HepG2 (cell line): ENCODE results near the gene SKIDA1. TPM values are rescaled to one million over a fixed set of nuclear protein-coding genes. Genes with fewer than 3 reads are reported as not detected.

Experiments used
- GATAD2A ChIP-seq: IDR thresholded peaks from 2 replicates; pipeline ENCODE4 v1.6.1; 2016
- HBP1 ChIP-seq: IDR thresholded peaks from 2 replicates; pipeline ENCODE4 v1.6.1; 2016; ENCODE audit warnings: low read depth, control low read depth
- HNF1B ChIP-seq: sonication (generic); formaldehyde crosslinking; IDR thresholded peaks from 2 replicates; pipeline ENCODE4 v1.5.1; 2020; ENCODE audit warnings: mild to moderate bottlenecking, moderate library complexity, missing genetic modification reagents
- ZNF207 ChIP-seq: fragments of 450-650 bp; IDR thresholded peaks from 2 replicates; pipeline ENCODE4 v1.6.1; 2016; ENCODE audit warnings: antibody characterized with exemption, borderline replicate concordance
- ZNF280B ChIP-seq: sonication (generic); formaldehyde crosslinking; IDR thresholded peaks from 2 replicates; pipeline ENCODE4 v1.5.0; 2020; ENCODE audit warnings: missing genetic modification reagents, mild to moderate bottlenecking, borderline replicate concordance
- ZNF362 ChIP-seq: sonication (generic); formaldehyde crosslinking; IDR thresholded peaks from 2 replicates; pipeline ENCODE4 v1.4.0; 2020; ENCODE audit warnings: missing genetic modification reagents, mild to moderate bottlenecking, borderline replicate concordance
- ZNF598 ChIP-seq: sonication (generic); formaldehyde crosslinking; IDR thresholded peaks from 2 replicates; pipeline ENCODE4 v1.5.1; 2020; ENCODE audit warnings: mild to moderate bottlenecking, missing genetic modification reagents, borderline replicate concordance
- ZNF646 ChIP-seq: sonication (generic); formaldehyde crosslinking; IDR thresholded peaks from 2 replicates; pipeline ENCODE4 v1.9.0; 2021; ENCODE audit warnings: mild to moderate bottlenecking, missing genetic modification reagents
- ZNF800 ChIP-seq: sonication (generic); formaldehyde crosslinking; IDR thresholded peaks from 2 replicates; pipeline ENCODE4 v1.4.0; 2020; ENCODE audit warnings: missing genetic modification reagents
- ZSCAN21 ChIP-seq: sonication (generic); formaldehyde crosslinking; IDR thresholded peaks from 2 replicates; pipeline ENCODE4 v1.8.0; 2022; ENCODE audit warnings: mild to moderate bottlenecking, missing genetic modification reagents, moderate library complexity, borderline replicate concordance
- ZSCAN30 ChIP-seq: sonication (generic); formaldehyde crosslinking; IDR thresholded peaks from 2 replicates; pipeline ENCODE4 v1.5.0; 2020; ENCODE audit warnings: mild to moderate bottlenecking, missing genetic modification reagents
- ZZZ3 ChIP-seq: sonication (generic); formaldehyde crosslinking; IDR thresholded peaks from 2 replicates; pipeline ENCODE4 v1.4.0; 2020; ENCODE audit warnings: missing genetic modification reagents, mild to moderate bottlenecking, borderline replicate concordance
- polyA plus RNA-seq, 8 experiments: library from polyadenylated mRNA; depleted of rRNA in 3 of 8; stranded (reverse) in 7 of 8; unstranded in 1 of 8; fragments of >200 nt; fragmentation: Illumina TruSeq in 4 of 8; extraction: Trizol in 4 of 8; gene quantifications; 2 replicates each; pipeline versions ENCODE4 v1.2.1 to v1.2.3, GENCODE V29; 2011 to 2016; ENCODE audit warnings: low read depth in 4 of 8, missing spikeins in 1 of 8, mixed read lengths in 1 of 8; ENCODE audit not compliant: insufficient read depth in 1 of 8
- total RNA-seq, 5 experiments: library from RNA; depleted of rRNA; stranded (reverse); fragments of >200 nt; fragmentation: Illumina TruSeq; extraction: Trizol; gene quantifications; 2 replicates each; pipeline ENCODE4 v1.2.3, GENCODE V29; 2016; ENCODE audit warnings: low read depth in 1 of 5

The SKIDA1 gene
- total and polyA plus RNA-seq, 2 of the 13 experiments (the other 11 are each of a cell fraction or from before 2014, with no cell fraction given): 0.73 to 1.5 TPM

- TF ChIP-seq ZNF646 (CRISPR knock-in tag) (peak; percentile 59; the same call in 1 of the 2 replicates), ZNF280B (CRISPR knock-in tag) (peak; percentile 28; the same call in 1 of the 2 replicates), ZSCAN21 (CRISPR knock-in tag) (0 out of 2 replicates have a peak, but pooled peaks have one; percentile 49), ZSCAN30 (CRISPR knock-in tag) (peak; percentile 9; the same call in 1 of the 2 replicates), ZNF207 (no peak), ZNF800 (CRISPR knock-in tag) (peak; percentile 18), GATAD2A (CRISPR knock-in tag) (0 out of 2 replicates have a peak, but pooled peaks have one; percentile 24), HNF1B (CRISPR knock-in tag) (peak; percentile 81; the same call in 1 of the 2 replicates), HBP1 (CRISPR knock-in tag) (peak; percentile 46; the same call in 1 of the 2 replicates), ZNF362 (CRISPR knock-in tag) (no peak), ZNF598 (CRISPR knock-in tag) (peak; percentile 61; the same call in 1 of the 2 replicates), ZZZ3 (CRISPR knock-in tag) (no peak)
These were observed 30.3 kb downstream of the SKIDA1 start (continued) for GRCh38 chr10:21495002-21495751.
